ENCODE measurements around the gene OR1K1. TPM values are rescaled to one million over a fixed set of nuclear protein-coding genes. Genes with fewer than 3 reads are reported as not detected.

Gene OR1K1
- total and polyA plus RNA-seq, 2 of the 13 experiments (the other 11 are each of a cell fraction or from before 2014, with no cell fraction given) = not detected

GRCh38 chr9:122777935-122778627 lies 21.8 kb upstream of the OR1K1 start (continued):
- TF ChIP-seq CCAR2 (optimal IDR thresholded peaks at IDR 0.05; ENCODE audit: low read depth, low read length) = no peak

GRCh38 chr9:122779181-122779580 lies 20.7 kb upstream of the OR1K1 start:
- Histone ChIP-seq H3K79me2 (ENCODE audit: insufficient read depth, low read length) (no peaks in the 10 kb centered on the region), H3K4me1 (ENCODE audit: insufficient read depth, low read length) (no peaks in the 10 kb centered on the region), H3K36me3 (replicated peaks in 1 of 2; ENCODE audit: control insufficient read depth in 1 of 2, insufficient read depth in 2 of 2, low read length in 2 of 2) (no peaks in the 10 kb centered on the region), H4K20me1 (ENCODE audit: insufficient read depth, low read length) (no peaks in the 10 kb centered on the region), H3K27ac (ENCODE audit: extremely low read length, insufficient read depth, low read length) (no peak overlapping the region), H3K9me3 (ENCODE audit: low read length) (no peaks in the 10 kb centered on the region), H3K27me3 (ENCODE audit: control insufficient read depth in 1 of 2, insufficient read depth in 2 of 2, low read length in 2 of 2) (peaks cover 1 to 7% of the 10 kb centered on the region in 2 experiments; a peak in 2 of 5 replicates), H3K4me2 (ENCODE audit: low read depth, low read length) (no peak overlapping the region), H3K4me3 (replicated peaks in 1 of 3; ENCODE audit: insufficient read depth in 1 of 3, low read depth in 2 of 3, low read length in 3 of 3) (no peak overlapping the region), H3K9ac (ENCODE audit: insufficient read depth, low read depth, low read length) (no peak overlapping the region), H2AFZ (ENCODE audit: low read length) (no peak overlapping the region)
- in situ Hi-C loops (cut with HindIII; ENCODE audit: extremely low pct_ligation_motif_present, low pct_unique_long_range_greater_than_20kb) = no loop called here
- ChIA-PET CTCF (ENCODE audit: low intra/inter-chr PET ratio, low total read pairs) (no interaction called here), POLR2A (no interaction called here)
- no peak for ATAC-seq
- FAIRE-seq = no peak
- TF ChIP-seq ZNF512B (CRISPR knock-in tag; IDR thresholded peaks at IDR 0.05; ENCODE audit: borderline replicate concordance) = no peak
- no peak for TF ChIP-seq ZNF3 (CRISPR knock-in tag; IDR thresholded peaks at IDR 0.05)
- no peak for TF ChIP-seq PRDM15 (CRISPR knock-in tag; IDR thresholded peaks at IDR 0.05)
- TF ChIP-seq THAP8 (CRISPR knock-in tag; IDR thresholded peaks at IDR 0.05; ENCODE audit: borderline replicate concordance) = no peak
- TF ChIP-seq LCORL (IDR thresholded peaks at IDR 0.05) = no peak
- TF ChIP-seq LCORL (CRISPR knock-in tag; IDR thresholded peaks at IDR 0.05) = no peak
- no peak for TF ChIP-seq POLR2G (IDR thresholded peaks at IDR 0.05; ENCODE audit: low read depth, low read length)
- TF ChIP-seq ZNF160 (CRISPR knock-in tag; IDR thresholded peaks at IDR 0.05) = no peak
- no peak for TF ChIP-seq KLF11 (CRISPR knock-in tag; IDR thresholded peaks at IDR 0.05)
- no TSS peak for BruUV-seq (replicated peaks)
- no peak for DNase-seq (ENCODE audit: low spot score)
- 33% methylated on average over 3 of the region's 3 CpGs for WGBS (ENCODE audit: low lambda C conversion rate)
- intact Hi-C loops (cut with micrococcal nuclease; ENCODE audit: unreplicated experiment) = no loop called here

All from HepG2 (cell line).